GM12801 (cell line): ENCODE measurements around the gene CSMD2.

Experiments
- CTCF ChIP-seq: IDR thresholded peaks from one replicate; pipeline ENCODE4 v1.5.1; 2011; ENCODE audit warnings: control low read depth; ENCODE audit not compliant: insufficient read length; ENCODE audit errors: extremely low read depth

CSMD2 gene

GRCh38 chr1:33791251-33791650 lies 373.8 kb downstream of the CSMD2 start:
- no peak for TF ChIP-seq CTCF

GRCh38 chr1:33790577-33790976 lies 374.5 kb downstream of the CSMD2 start:
- TF ChIP-seq CTCF: no peak

- no peak for TF ChIP-seq CTCF
These were observed 380.2 kb downstream of the CSMD2 start for GRCh38 chr1:33784876-33785275.

GRCh38 chr1:33782776-33783175 lies 382.3 kb downstream of the CSMD2 start:
- TF ChIP-seq CTCF: no peak

GRCh38 chr1:33781652-33782051 lies 383.4 kb downstream of the CSMD2 start:
- TF ChIP-seq CTCF: no peak

DNA sequence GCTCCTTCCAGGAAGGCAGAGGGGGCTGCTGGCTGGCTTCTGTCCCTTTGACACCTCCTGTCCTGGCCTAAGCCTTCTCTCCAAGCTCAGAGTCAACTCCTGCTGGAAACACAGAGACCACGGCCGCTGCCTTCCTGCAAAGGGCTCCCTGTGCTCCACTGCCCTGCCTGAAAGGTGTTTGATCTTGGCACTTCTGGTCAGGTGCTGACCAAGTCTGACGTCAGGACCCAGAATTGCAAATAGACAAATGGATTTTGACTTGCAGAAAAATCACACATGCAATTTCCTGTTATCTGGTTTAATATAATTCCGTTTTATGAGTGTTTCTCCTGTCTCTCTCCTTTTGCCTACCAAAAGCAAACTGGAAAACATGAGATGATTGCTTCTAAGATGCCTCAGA lies 387.7 kb downstream of the CSMD2 start:
- no peak for TF ChIP-seq CTCF

DNA sequence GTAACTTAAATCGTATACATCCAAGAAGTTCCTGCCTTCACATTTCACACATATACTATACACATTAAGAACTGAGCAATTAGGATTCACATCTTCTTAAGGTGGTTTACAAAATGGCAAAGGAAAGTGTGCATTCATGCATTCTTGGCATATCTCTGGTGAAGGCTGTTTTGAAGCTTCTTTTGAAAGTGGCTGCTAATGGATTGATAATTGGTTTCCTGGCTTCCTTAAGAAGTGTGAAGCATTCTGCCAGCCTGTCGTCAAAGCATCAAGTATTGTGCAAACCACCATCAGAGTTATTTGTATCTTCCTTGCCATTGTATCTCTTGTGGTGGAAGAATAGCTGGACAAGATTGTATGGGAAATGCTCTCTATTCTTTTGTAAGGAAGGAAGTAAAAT lies 396.2 kb downstream of the CSMD2 start:
- no peak for TF ChIP-seq CTCF

DNA sequence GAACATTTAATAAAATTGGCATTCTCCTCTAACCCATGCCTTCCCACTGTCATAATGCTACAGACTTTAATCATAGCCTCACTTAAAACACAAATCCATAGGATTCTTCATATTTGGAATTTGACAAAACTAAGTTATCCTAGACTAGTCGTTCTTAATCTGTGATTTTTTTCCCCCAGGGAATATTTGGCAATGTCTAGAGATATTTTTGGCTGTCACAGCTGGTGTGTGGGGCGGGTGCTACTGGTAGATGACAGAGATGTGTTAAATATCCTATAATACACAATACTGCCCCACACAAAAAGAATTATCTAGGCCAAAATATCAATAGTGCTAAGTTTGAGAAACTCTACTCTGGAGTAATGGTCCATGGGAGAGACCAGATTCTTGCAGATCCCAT lies 396.9 kb downstream of the CSMD2 start:
- TF ChIP-seq CTCF: no peak
